ENCODE results near the gene LMNTD1.

DNA sequence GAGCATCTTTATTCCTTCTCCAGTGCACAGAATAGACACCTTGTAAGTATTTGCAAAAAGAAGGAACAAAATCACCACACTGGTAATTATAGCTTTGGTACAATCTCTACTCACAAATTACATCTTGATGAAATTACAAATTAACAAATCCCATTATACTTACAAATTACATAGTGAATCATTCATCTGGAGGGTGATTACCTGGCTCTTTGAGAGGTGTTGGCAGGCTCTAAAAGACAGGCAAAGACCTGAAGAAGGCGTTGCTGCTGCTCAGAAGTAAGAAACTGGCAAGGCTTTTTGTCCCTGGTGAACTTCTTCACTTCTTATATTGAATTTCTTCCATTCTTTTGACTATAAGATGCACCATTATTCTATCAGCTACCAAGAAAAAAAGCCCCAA is 21.7 kb upstream of the LMNTD1 start:
- TF ChIP-seq, protein P1, sequence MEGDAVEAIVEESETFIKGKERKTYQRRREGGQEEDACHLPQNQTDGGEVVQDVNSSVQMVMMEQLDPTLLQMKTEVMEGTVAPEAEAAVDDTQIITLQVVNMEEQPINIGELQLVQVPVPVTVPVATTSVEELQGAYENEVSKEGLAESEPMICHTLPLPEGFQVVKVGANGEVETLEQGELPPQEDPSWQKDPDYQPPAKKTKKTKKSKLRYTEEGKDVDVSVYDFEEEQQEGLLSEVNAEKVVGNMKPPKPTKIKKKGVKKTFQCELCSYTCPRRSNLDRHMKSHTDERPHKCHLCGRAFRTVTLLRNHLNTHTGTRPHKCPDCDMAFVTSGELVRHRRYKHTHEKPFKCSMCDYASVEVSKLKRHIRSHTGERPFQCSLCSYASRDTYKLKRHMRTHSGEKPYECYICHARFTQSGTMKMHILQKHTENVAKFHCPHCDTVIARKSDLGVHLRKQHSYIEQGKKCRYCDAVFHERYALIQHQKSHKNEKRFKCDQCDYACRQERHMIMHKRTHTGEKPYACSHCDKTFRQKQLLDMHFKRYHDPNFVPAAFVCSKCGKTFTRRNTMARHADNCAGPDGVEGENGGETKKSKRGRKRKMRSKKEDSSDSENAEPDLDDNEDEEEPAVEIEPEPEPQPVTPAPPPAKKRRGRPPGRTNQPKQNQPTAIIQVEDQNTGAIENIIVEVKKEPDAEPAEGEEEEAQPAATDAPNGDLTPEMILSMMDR (IDR thresholded peaks at IDR 0.05; ENCODE audit: low read depth, low read length, poor library complexity, severe bottlenecking), result no peak
- TF ChIP-seq EZH2phosphoT487 (IDR thresholded peaks at IDR 0.05; ENCODE audit: borderline replicate concordance, low read length), result no peak

All from DOHH2 (cell line).